SK-N-SH treated with all-trans-retinoic acid at 6 μM for 48 hours (cell line): Measurements from ENCODE around the gene FNDC3B.

ENCODE experiments used
- ATAC-seq: fragments of 200-7000 bp; cut with Tn5 transposase; 3 replicates; pipeline ENCODE4 v1.9.1; 2020; ENCODE audit warnings: mild to moderate bottlenecking, moderate library complexity
- ARNTL ChIP-seq: fragments of 450-650 bp; formaldehyde crosslinking; IDR thresholded peaks from 2 replicates; pipeline ENCODE4 v1.5.0; 2020; ENCODE audit warnings: low read depth, mild to moderate bottlenecking, moderate library complexity, borderline replicate concordance
- BACH2 ChIP-seq: fragments of 250-450 bp; sonication (Bioruptor Pico); IDR thresholded peaks from 2 replicates; pipeline ENCODE4 v1.9.0; 2021; ENCODE audit warnings: mild to moderate bottlenecking, borderline replicate concordance
- ESRRG ChIP-seq: fragments of 250-450 bp; sonication (Bioruptor Pico); IDR thresholded peaks from 2 replicates; pipeline ENCODE4 v1.6.1; 2021; ENCODE audit warnings: mild to moderate bottlenecking
- GLIS3 ChIP-seq: fragments of 250-450 bp; sonication (Bioruptor Pico); IDR thresholded peaks from 2 replicates; pipeline ENCODE4 v1.5.0; 2020; ENCODE audit warnings: mild to moderate bottlenecking, moderate library complexity
- ISL1 ChIP-seq: fragments of 250-450 bp; sonication (Bioruptor Pico); IDR thresholded peaks from 2 replicates; pipeline ENCODE4 v2.1.2; 2022; ENCODE audit warnings: mild to moderate bottlenecking, moderate library complexity
- PATZ1 ChIP-seq: fragments of 250-450 bp; sonication (Bioruptor Pico); IDR thresholded peaks from 2 replicates; pipeline ENCODE4 v1.8.0; 2020; ENCODE audit warnings: mild to moderate bottlenecking, moderate library complexity, borderline replicate concordance
- PPARA ChIP-seq: fragments of 250-450 bp; sonication (Bioruptor Pico); IDR thresholded peaks from 2 replicates; pipeline ENCODE4 v1.5.0; 2020; ENCODE audit warnings: mild to moderate bottlenecking, borderline replicate concordance
- RARB ChIP-seq: fragments of 250-450 bp; sonication (Bioruptor Pico); IDR thresholded peaks from 2 replicates; pipeline ENCODE4 v1.8.0; 2021; ENCODE audit warnings: mild to moderate bottlenecking, moderate library complexity
- SNAI2 ChIP-seq: fragments of 250-450 bp; sonication (Bioruptor Pico); IDR thresholded peaks from 2 replicates; pipeline ENCODE4 v1.5.0; 2020; ENCODE audit warnings: mild to moderate bottlenecking, moderate library complexity
- TCF4 ChIP-seq: fragments of 250-450 bp; sonication (Bioruptor Pico); IDR thresholded peaks from 2 replicates; pipeline ENCODE4 v1.8.0; 2021; ENCODE audit warnings: mild to moderate bottlenecking, moderate library complexity, borderline replicate concordance
- TOX ChIP-seq: fragments of 250-450 bp; sonication (Bioruptor Pico); IDR thresholded peaks from 2 replicates; pipeline ENCODE4 v1.8.0; 2021; ENCODE audit warnings: mild to moderate bottlenecking, moderate library complexity, borderline replicate concordance
- TSHZ2 ChIP-seq: fragments of 250-450 bp; sonication (Bioruptor Pico); IDR thresholded peaks from 2 replicates; pipeline ENCODE4 v1.5.0; 2020; ENCODE audit warnings: mild to moderate bottlenecking, moderate library complexity
- ZC3H10 ChIP-seq: fragments of 250-450 bp; sonication (Bioruptor Pico); IDR thresholded peaks from 2 replicates; pipeline ENCODE4 v1.5.1; 2021; ENCODE audit warnings: mild to moderate bottlenecking, moderate library complexity
- ZFP3 ChIP-seq: fragments of 250-450 bp; sonication (Bioruptor Pico); IDR thresholded peaks from 2 replicates; pipeline ENCODE4 v1.5.0; 2020; ENCODE audit warnings: mild to moderate bottlenecking, moderate library complexity
- ZFP30 ChIP-seq: fragments of 450-650 bp; formaldehyde crosslinking; IDR thresholded peaks from 2 replicates; pipeline ENCODE4 v1.5.0; 2022; ENCODE audit warnings: mild to moderate bottlenecking, moderate library complexity
- ZNF565 ChIP-seq: fragments of 450-650 bp; formaldehyde crosslinking; conservative IDR thresholded peaks from 2 replicates; pipeline ENCODE4 v1.5.0; 2020; ENCODE audit warnings: low read depth, mild to moderate bottlenecking, moderate library complexity
- ZNF70 ChIP-seq: fragments of 450-650 bp; formaldehyde crosslinking; IDR thresholded peaks from 2 replicates; pipeline ENCODE4 v1.5.0; 2020; ENCODE audit warnings: mild to moderate bottlenecking, moderate library complexity
- ZNF8 ChIP-seq: fragments of 450-650 bp; formaldehyde crosslinking; IDR thresholded peaks from 2 replicates; pipeline ENCODE4 v1.5.0; 2020; ENCODE audit warnings: mild to moderate bottlenecking, moderate library complexity
- TF ChIP-seq, protein P1 (sequence below): fragments of 250-450 bp; sonication (Bioruptor Pico); IDR thresholded peaks from 2 replicates; pipeline ENCODE4 v1.5.1; 2021; ENCODE audit warnings: mild to moderate bottlenecking, moderate library complexity
- TF ChIP-seq, protein P2 (sequence below): fragments of 250-450 bp; sonication (Bioruptor Pico); IDR thresholded peaks from 2 replicates; pipeline ENCODE4 v1.8.0; 2021; ENCODE audit warnings: low read depth, mild to moderate bottlenecking, moderate library complexity, borderline replicate concordance
- TF ChIP-seq, protein P3 (sequence below): fragments of 250-450 bp; sonication (Bioruptor Pico); IDR thresholded peaks from 2 replicates; pipeline ENCODE4 v1.5.1; 2020; ENCODE audit warnings: low read depth, mild to moderate bottlenecking, moderate library complexity

The FNDC3B gene

GRCh38 chr3:172218350-172219323 lies 179.3 kb downstream of the FNDC3B start:
- ATAC-seq = peak; percentile 17; the same call in 2 of the 3 replicates
- TF ChIP-seq ZNF565 (CRISPR knock-in tag) = no peak
- TF ChIP-seq, all 23 proteins: peak for 0

DNA sequence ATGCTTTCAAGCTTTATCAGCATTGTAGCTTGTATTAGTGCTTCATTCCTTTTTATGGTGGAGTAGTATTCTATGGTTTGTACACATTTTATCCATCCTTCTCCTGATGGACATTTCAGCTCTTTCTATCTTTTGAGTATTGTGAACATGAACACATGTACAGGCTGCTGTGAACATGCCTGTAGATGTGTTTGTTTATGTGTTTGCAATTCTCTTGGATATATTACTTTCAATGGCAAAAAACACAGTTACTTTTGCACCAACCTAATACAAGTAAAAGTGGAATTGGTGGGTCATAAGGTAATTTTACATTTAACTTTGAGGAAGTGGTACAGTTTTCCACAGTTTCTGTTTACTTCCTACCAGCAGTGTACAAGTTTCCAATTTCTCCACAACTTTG lies 180.4 kb downstream of the FNDC3B start:
- ATAC-seq = no peak
- TF ChIP-seq BACH2 (CRISPR knock-in tag) (no peak), ARNTL (CRISPR knock-in tag) (no peak), ZNF70 (CRISPR knock-in tag) (no peak), ESRRG (CRISPR knock-in tag) (no peak), ISL1 (no peak), ZFP30 (CRISPR knock-in tag) (no peak), ZC3H10 (CRISPR knock-in tag) (no peak), TSHZ2 (no peak), PATZ1 (CRISPR knock-in tag) (no peak), RARB (CRISPR knock-in tag) (no peak), PPARA (CRISPR knock-in tag) (no peak), ZNF565 (CRISPR knock-in tag) (no peak), TCF4 (CRISPR knock-in tag) (no peak), ZFP3 (CRISPR knock-in tag) (no peak), TOX (CRISPR knock-in tag) (no peak)
- TF ChIP-seq, protein P1, sequence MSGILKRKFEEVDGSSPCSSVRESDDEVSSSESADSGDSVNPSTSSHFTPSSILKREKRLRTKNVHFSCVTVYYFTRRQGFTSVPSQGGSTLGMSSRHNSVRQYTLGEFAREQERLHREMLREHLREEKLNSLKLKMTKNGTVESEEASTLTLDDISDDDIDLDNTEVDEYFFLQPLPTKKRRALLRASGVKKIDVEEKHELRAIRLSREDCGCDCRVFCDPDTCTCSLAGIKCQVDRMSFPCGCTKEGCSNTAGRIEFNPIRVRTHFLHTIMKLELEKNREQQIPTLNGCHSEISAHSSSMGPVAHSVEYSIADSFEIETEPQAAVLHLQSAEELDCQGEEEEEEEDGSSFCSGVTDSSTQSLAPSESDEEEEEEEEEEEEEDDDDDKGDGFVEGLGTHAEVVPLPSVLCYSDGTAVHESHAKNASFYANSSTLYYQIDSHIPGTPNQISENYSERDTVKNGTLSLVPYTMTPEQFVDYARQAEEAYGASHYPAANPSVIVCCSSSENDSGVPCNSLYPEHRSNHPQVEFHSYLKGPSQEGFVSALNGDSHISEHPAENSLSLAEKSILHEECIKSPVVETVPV = no peak
- TF ChIP-seq, protein P2, sequence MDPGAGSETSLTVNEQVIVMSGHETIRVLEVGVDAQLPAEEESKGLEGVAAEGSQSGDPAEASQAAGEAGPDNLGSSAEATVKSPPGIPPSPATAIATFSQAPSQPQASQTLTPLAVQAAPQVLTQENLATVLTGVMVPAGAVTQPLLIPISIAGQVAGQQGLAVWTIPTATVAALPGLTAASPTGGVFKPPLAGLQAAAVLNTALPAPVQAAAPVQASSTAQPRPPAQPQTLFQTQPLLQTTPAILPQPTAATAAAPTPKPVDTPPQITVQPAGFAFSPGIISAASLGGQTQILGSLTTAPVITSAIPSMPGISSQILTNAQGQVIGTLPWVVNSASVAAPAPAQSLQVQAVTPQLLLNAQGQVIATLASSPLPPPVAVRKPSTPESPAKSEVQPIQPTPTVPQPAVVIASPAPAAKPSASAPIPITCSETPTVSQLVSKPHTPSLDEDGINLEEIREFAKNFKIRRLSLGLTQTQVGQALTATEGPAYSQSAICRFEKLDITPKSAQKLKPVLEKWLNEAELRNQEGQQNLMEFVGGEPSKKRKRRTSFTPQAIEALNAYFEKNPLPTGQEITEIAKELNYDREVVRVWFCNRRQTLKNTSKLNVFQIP (CRISPR knock-in tag) = no peak
- TF ChIP-seq, protein P3, sequence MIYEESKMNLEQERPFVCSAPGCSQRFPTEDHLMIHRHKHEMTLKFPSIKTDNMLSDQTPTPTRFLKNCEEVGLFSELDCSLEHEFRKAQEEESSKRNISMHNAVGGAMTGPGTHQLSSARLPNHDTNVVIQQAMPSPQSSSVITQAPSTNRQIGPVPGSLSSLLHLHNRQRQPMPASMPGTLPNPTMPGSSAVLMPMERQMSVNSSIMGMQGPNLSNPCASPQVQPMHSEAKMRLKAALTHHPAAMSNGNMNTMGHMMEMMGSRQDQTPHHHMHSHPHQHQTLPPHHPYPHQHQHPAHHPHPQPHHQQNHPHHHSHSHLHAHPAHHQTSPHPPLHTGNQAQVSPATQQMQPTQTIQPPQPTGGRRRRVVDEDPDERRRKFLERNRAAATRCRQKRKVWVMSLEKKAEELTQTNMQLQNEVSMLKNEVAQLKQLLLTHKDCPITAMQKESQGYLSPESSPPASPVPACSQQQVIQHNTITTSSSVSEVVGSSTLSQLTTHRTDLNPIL (CRISPR knock-in tag) = no peak

- ATAC-seq = peak; percentile 57
- TF ChIP-seq PPARA (CRISPR knock-in tag) (no peak), SNAI2 (no peak), ZNF8 (CRISPR knock-in tag) (no peak), GLIS3 (CRISPR knock-in tag) (no peak), TOX (CRISPR knock-in tag) (no peak), ISL1 (no peak; the same call in 1 of the 2 replicates), ZNF70 (CRISPR knock-in tag) (no peak), ESRRG (CRISPR knock-in tag) (no peak)
- TF ChIP-seq, protein P1 = no peak
- TF ChIP-seq, protein P3 (CRISPR knock-in tag) = no peak
- TF ChIP-seq, protein P2 (CRISPR knock-in tag) = no peak
These were observed 182.2 kb downstream of the FNDC3B start for GRCh38 chr3:172221547-172221946.
